Adrenal gland (tissue), 5 donors: ENCODE results near the gene RABAC1.

Source experiments
- CTCF ChIP-seq, 6 experiments: fragments of 450-650 bp in 4 of 6; fragments of 200-600 bp in 2 of 6; sonication (generic) in 1 of 6; IDR thresholded peaks; 1 replicate in 5 of 6; 2 replicates in 1 of 6; pipeline versions ENCODE4 v1.5.1 to v1.8.0; 2016 to 2021; ENCODE audit warnings: antibody characterized with exemption in 6 of 6, mild to moderate bottlenecking in 2 of 6, moderate library complexity in 1 of 6
- POLR2A ChIP-seq, 2 donors: fragments of 450-650 bp; IDR thresholded peaks; one replicate each; pipeline ENCODE4 v1.6.1; 2017; ENCODE audit warnings: antibody characterized with exemption in 2 of 2, mild to moderate bottlenecking in 2 of 2, moderate library complexity in 1 of 2
- donor health status: DM: no; HTN: no; CAD: no.

GRCh38 chr19:41988947-41989346 is 29.8 kb upstream of the RABAC1 start:
- no peak for TF ChIP-seq CTCF (IDR thresholded peaks at IDR 0.05)
- no peak for TF ChIP-seq POLR2A (IDR thresholded peaks at IDR 0.05)
